C4-2B (cell line): ENCODE results near the gene GALNS.

Experiments
- CTCF ChIP-seq: fragments of 450-650 bp; conservative IDR thresholded peaks from 2 replicates; pipeline ENCODE4 v1.5.1; 2017; ENCODE audit warnings: mild to moderate bottlenecking
- ZFX ChIP-seq: fragments of 450-650 bp; IDR thresholded peaks from 2 replicates; pipeline ENCODE4 v1.6.1; 2017

- TF ChIP-seq CTCF (no peak), ZFX (no peak)
Observed at GRCh38 chr16:88886420-88886844, 29.7 kb upstream of the GALNS start.
